ENCODE data around the gene EXOC3L4. TPM values are rescaled to one million over a fixed set of nuclear protein-coding genes. Genes with fewer than 3 reads are reported as not detected.

The EXOC3L4 gene
- total and polyA plus RNA-seq, 9 of the 15 experiments (the other 6 are each of a cell fraction or from before 2014, with no cell fraction given), result 0.10 to 6.7 (median 0.98) TPM; not detected in 1

- TF ChIP-seq, protein P1, sequence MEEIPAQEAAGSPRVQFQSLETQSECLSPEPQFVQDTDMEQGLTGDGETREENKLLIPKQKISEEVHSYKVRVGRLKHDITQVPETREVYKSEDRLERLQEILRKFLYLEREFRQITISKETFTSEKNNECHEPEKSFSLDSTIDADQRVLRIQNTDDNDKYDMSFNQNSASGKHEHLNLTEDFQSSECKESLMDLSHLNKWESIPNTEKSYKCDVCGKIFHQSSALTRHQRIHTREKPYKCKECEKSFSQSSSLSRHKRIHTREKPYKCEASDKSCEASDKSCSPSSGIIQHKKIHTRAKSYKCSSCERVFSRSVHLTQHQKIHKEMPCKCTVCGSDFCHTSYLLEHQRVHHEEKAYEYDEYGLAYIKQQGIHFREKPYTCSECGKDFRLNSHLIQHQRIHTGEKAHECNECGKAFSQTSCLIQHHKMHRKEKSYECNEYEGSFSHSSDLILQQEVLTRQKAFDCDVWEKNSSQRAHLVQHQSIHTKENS (CRISPR knock-in tag; IDR thresholded peaks at IDR 0.05), result no peak
- peak; percentile 17 for TF ChIP-seq RBBP5 (IDR thresholded peaks at IDR 0.05; ENCODE audit: borderline replicate concordance, insufficient read depth, low read length, poor library complexity, severe bottlenecking)
- peak; percentile 31; the same call in 1 of the 2 replicates for TF ChIP-seq JUND (IDR thresholded peaks at IDR 0.05; ENCODE audit: borderline replicate concordance, low read depth, low read length)
- TF ChIP-seq JUND (tag; IDR thresholded peaks at IDR 0.05; ENCODE audit: borderline replicate concordance, low read depth, low read length), result no peak
- no peak for TF ChIP-seq ARID4B (CRISPR knock-in tag; IDR thresholded peaks at IDR 0.05)
- 0 out of 2 replicates have a peak, but pooled peaks have one; percentile 1 for TF ChIP-seq ZBTB7A (IDR thresholded peaks at IDR 0.05; ENCODE audit: borderline replicate concordance, control insufficient read depth, low read depth, low read length)
- TF ChIP-seq DPF2 (IDR thresholded peaks at IDR 0.05), result peak; percentile 21; the same call in 1 of the 2 replicates
- 0 out of 2 replicates have a peak, but pooled peaks have one; percentile 15 for TF ChIP-seq CREM (IDR thresholded peaks at IDR 0.05; ENCODE audit: low read depth)
- TF ChIP-seq, protein P2, sequence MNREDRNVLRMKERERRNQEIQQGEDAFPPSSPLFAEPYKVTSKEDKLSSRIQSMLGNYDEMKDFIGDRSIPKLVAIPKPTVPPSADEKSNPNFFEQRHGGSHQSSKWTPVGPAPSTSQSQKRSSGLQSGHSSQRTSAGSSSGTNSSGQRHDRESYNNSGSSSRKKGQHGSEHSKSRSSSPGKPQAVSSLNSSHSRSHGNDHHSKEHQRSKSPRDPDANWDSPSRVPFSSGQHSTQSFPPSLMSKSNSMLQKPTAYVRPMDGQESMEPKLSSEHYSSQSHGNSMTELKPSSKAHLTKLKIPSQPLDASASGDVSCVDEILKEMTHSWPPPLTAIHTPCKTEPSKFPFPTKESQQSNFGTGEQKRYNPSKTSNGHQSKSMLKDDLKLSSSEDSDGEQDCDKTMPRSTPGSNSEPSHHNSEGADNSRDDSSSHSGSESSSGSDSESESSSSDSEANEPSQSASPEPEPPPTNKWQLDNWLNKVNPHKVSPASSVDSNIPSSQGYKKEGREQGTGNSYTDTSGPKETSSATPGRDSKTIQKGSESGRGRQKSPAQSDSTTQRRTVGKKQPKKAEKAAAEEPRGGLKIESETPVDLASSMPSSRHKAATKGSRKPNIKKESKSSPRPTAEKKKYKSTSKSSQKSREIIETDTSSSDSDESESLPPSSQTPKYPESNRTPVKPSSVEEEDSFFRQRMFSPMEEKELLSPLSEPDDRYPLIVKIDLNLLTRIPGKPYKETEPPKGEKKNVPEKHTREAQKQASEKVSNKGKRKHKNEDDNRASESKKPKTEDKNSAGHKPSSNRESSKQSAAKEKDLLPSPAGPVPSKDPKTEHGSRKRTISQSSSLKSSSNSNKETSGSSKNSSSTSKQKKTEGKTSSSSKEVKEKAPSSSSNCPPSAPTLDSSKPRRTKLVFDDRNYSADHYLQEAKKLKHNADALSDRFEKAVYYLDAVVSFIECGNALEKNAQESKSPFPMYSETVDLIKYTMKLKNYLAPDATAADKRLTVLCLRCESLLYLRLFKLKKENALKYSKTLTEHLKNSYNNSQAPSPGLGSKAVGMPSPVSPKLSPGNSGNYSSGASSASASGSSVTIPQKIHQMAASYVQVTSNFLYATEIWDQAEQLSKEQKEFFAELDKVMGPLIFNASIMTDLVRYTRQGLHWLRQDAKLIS (CRISPR knock-in tag; IDR thresholded peaks at IDR 0.05), result no peak
- peak in 1 of 2 experiments; percentile 30; a peak in 1 of 4 replicates for TF ChIP-seq MAZ (CRISPR knock-in tag; conservative IDR thresholded peaks at IDR 0.05 in 1 of 2, IDR thresholded peaks at IDR 0.05 in 1 of 2)
- no peak for TF ChIP-seq ETV6 (IDR thresholded peaks at IDR 0.05; ENCODE audit: borderline replicate concordance in 1 of 2, low read depth in 2 of 2, low read length in 1 of 2)
- TF ChIP-seq ETV6 (CRISPR knock-in tag; IDR thresholded peaks at IDR 0.05; ENCODE audit: borderline replicate concordance), result no peak
- TF ChIP-seq ATF7 (IDR thresholded peaks at IDR 0.05), result peak; percentile 43; the same call in 1 of the 2 replicates
Measured at GRCh38 chr14:103108749-103109207, 14.3 kb downstream of the EXOC3L4 start (continued).
